Measurements from ENCODE around the gene CDH18.

DNA sequence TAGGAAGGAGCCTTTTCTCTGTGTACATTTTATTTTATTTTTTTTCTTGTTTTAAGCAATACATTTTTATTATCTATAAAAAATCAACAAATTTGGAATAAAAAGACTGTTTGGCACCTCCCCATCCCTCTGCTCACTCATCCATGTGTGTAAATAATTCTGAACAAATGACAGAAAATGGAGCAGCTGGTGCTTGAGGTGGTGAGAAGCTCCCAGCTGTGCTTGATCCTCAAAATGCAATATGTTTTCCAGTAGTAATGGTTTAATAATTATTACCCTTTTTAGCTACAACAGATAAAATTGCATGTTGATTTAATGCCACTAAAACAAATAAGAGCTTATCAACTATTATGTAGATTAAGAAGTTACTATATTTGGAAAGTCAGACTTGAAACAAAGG, 132.5 kb downstream of the CDH18 start:
- TF ChIP-seq, protein P1, sequence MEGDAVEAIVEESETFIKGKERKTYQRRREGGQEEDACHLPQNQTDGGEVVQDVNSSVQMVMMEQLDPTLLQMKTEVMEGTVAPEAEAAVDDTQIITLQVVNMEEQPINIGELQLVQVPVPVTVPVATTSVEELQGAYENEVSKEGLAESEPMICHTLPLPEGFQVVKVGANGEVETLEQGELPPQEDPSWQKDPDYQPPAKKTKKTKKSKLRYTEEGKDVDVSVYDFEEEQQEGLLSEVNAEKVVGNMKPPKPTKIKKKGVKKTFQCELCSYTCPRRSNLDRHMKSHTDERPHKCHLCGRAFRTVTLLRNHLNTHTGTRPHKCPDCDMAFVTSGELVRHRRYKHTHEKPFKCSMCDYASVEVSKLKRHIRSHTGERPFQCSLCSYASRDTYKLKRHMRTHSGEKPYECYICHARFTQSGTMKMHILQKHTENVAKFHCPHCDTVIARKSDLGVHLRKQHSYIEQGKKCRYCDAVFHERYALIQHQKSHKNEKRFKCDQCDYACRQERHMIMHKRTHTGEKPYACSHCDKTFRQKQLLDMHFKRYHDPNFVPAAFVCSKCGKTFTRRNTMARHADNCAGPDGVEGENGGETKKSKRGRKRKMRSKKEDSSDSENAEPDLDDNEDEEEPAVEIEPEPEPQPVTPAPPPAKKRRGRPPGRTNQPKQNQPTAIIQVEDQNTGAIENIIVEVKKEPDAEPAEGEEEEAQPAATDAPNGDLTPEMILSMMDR (CRISPR knock-in tag; IDR thresholded peaks at IDR 0.05), result no peak
- TF ChIP-seq, protein P2, sequence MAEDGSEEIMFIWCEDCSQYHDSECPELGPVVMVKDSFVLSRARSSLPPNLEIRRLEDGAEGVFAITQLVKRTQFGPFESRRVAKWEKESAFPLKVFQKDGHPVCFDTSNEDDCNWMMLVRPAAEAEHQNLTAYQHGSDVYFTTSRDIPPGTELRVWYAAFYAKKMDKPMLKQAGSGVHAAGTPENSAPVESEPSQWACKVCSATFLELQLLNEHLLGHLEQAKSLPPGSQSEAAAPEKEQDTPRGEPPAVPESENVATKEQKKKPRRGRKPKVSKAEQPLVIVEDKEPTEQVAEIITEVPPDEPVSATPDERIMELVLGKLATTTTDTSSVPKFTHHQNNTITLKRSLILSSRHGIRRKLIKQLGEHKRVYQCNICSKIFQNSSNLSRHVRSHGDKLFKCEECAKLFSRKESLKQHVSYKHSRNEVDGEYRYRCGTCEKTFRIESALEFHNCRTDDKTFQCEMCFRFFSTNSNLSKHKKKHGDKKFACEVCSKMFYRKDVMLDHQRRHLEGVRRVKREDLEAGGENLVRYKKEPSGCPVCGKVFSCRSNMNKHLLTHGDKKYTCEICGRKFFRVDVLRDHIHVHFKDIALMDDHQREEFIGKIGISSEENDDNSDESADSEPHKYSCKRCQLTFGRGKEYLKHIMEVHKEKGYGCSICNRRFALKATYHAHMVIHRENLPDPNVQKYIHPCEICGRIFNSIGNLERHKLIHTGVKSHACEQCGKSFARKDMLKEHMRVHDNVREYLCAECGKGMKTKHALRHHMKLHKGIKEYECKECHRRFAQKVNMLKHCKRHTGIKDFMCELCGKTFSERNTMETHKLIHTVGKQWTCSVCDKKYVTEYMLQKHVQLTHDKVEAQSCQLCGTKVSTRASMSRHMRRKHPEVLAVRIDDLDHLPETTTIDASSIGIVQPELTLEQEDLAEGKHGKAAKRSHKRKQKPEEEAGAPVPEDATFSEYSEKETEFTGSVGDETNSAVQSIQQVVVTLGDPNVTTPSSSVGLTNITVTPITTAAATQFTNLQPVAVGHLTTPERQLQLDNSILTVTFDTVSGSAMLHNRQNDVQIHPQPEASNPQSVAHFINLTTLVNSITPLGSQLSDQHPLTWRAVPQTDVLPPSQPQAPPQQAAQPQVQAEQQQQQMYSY (CRISPR knock-in tag; IDR thresholded peaks at IDR 0.05), result no peak
